DND-41 (cell line): ENCODE measurements around the gene ITGB2.
A peak's percentile ranks its signal among the peaks of the same experiment; 100 is the strongest.

Source experiments
- ATAC-seq: fragments of 200-7000 bp; cut with Tn5 transposase; 3 replicates; pipeline ENCODE4 v1.9.1; 2021; ENCODE audit warnings: low read depth; ENCODE audit not compliant: insufficient read depth
- DNase-seq: peaks from one replicate; pipeline ENCODE4 v3.0.0-alpha.2; 2020
- H2AFZ ChIP-seq: 2 replicates; pipeline ENCODE4 v1.6.0; 2012; ENCODE audit warnings: low read depth, low read length
- H3K27ac ChIP-seq: 2 replicates; pipeline ENCODE4 v1.5.1; 2012; ENCODE audit warnings: low read length, inconsistent platforms
- H3K27me3 ChIP-seq: fragments of 200-600 bp; sonication (generic); 2 replicates; pipeline ENCODE4 v1.6.0; 2012; ENCODE audit warnings: low read length, mild to moderate bottlenecking, inconsistent platforms; ENCODE audit not compliant: insufficient read depth, poor library complexity
- H3K36me3 ChIP-seq: 2 replicates; pipeline ENCODE4 v1.5.1; 2012; ENCODE audit warnings: low read length, inconsistent platforms; ENCODE audit not compliant: insufficient read depth
- H3K4me1 ChIP-seq: 2 replicates; pipeline ENCODE4 v1.5.1; 2012; ENCODE audit warnings: mild to moderate bottlenecking, low read length; ENCODE audit not compliant: insufficient read depth
- H3K4me2 ChIP-seq: 2 replicates; pipeline ENCODE4 v1.6.0; 2012; ENCODE audit warnings: mild to moderate bottlenecking, moderate library complexity, low read length, inconsistent platforms; ENCODE audit not compliant: insufficient read depth
- H3K4me3 ChIP-seq, 2 experiments: fragments of 200-600 bp in 1 of 2; shearing (Covaris generic) in 1 of 2; 2 replicates each; pipeline ENCODE4 v1.5.1; 2012 to 2016; ENCODE audit warnings: inconsistent platforms in 2 of 2, low read length in 2 of 2, mild to moderate bottlenecking in 2 of 2, low read depth in 1 of 2, moderate library complexity in 1 of 2
- H3K79me2 ChIP-seq: 2 replicates; pipeline ENCODE4 v1.6.0; 2012; ENCODE audit warnings: low read length, inconsistent platforms; ENCODE audit not compliant: insufficient read depth
- H3K9ac ChIP-seq: 2 replicates; pipeline ENCODE4 v1.6.0; 2012; ENCODE audit warnings: low read depth, mild to moderate bottlenecking, inconsistent platforms, low read length, moderate library complexity
- H3K9me3 ChIP-seq: 2 replicates; pipeline ENCODE4 v1.5.1; 2012; ENCODE audit warnings: low read length, moderate library complexity, mild to moderate bottlenecking, inconsistent platforms; ENCODE audit not compliant: insufficient read depth, severe bottlenecking
- H4K20me1 ChIP-seq: 2 replicates; pipeline ENCODE4 v1.6.0; 2012; ENCODE audit warnings: low read length; ENCODE audit not compliant: insufficient read depth
- EZH2 ChIP-seq: IDR thresholded peaks from 3 replicates; pipeline ENCODE4 v1.6.1; 2012; ENCODE audit warnings: borderline replicate concordance, low read depth, mild to moderate bottlenecking, moderate library complexity, low read length, inconsistent platforms; ENCODE audit not compliant: severe bottlenecking
- TF ChIP-seq, protein P1 (sequence below): IDR thresholded peaks from 2 replicates; pipeline ENCODE4 v1.5.1; 2012; ENCODE audit warnings: borderline replicate concordance, low read length, moderate library complexity, mild to moderate bottlenecking; ENCODE audit not compliant: poor library complexity, severe bottlenecking; ENCODE audit errors: extremely low read depth

ITGB2 gene

DNA sequence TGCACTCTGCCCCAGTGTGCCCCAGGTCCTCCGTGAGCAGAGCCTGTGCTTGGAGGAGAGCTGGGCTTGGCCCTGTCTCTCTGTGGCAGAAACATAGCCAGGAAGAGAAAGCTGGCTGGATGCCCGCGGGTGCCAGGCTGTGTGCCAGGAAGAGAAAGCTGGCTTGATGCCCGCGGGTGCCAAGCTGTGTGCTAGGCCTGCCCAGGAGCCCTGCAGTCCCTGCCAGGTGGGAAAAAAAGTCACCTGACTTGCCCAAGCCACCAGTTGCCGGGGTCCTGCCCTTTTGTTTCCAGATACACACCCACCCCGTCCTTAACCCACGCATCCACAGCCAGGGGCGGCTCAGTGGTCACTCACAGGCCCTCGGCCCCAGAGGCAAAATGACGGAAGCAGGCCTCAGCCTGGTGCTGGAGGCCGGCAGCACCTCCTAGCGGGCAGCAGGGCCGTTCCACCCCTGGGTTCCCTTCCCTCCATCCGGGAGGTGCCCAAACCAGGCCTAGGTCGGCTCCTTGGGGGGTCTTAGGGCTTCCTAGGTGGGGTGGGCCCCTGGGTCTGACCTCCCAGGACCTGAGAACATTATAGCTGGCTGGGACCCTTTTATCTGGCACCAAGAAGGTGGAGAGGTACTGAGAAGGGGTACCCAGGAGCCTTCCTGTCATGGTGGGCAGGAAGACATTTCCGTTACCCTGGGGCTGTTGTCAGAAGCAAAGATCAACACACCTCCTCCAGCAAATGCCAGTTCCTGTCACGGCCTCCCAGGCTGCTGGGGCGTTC, 9.1 kb downstream of the ITGB2 start:
- H2AFZ ChIP-seq, result peak overlapping the region; percentile 57
- peaks cover 20% of the 10 kb centered on the region for H4K20me1 ChIP-seq
- H3K9me3 ChIP-seq, result no peaks in the 10 kb centered on the region
- DNase-seq, result peak; percentile 74
- peaks cover 44% of the 10 kb centered on the region for H3K79me2 ChIP-seq
- peak overlapping the region; percentile 61 for H3K4me2 ChIP-seq
- no peaks in the 10 kb centered on the region for H3K27me3 ChIP-seq
- H3K4me3 ChIP-seq, result peak overlapping the region in 1 of 2 experiments; percentile 43; a peak in 1 of 4 replicates
- TF ChIP-seq EZH2, result no peak
- TF ChIP-seq, protein P1, sequence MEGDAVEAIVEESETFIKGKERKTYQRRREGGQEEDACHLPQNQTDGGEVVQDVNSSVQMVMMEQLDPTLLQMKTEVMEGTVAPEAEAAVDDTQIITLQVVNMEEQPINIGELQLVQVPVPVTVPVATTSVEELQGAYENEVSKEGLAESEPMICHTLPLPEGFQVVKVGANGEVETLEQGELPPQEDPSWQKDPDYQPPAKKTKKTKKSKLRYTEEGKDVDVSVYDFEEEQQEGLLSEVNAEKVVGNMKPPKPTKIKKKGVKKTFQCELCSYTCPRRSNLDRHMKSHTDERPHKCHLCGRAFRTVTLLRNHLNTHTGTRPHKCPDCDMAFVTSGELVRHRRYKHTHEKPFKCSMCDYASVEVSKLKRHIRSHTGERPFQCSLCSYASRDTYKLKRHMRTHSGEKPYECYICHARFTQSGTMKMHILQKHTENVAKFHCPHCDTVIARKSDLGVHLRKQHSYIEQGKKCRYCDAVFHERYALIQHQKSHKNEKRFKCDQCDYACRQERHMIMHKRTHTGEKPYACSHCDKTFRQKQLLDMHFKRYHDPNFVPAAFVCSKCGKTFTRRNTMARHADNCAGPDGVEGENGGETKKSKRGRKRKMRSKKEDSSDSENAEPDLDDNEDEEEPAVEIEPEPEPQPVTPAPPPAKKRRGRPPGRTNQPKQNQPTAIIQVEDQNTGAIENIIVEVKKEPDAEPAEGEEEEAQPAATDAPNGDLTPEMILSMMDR, result peak; percentile 33
- peak overlapping the region; percentile 97 for H3K27ac ChIP-seq
- H3K4me1 ChIP-seq, result peaks cover 55% of the 10 kb centered on the region
- H3K9ac ChIP-seq, result peak overlapping the region; percentile 63
- ATAC-seq, result peak; percentile 80
- peaks cover 38% of the 10 kb centered on the region for H3K36me3 ChIP-seq

DNA sequence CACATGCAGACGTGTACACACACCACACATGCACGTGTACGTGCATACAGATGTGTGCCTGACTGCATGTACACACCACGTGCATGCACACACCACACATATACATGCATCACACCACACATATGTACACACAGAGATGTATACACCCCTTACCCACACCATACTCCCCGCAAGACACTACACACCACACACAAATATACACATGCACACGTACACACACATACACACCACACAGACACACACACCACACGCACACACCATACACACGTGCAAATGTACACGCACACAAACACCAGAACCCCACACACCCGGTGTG, 9.7 kb downstream of the ITGB2 start:
- Histone ChIP-seq H3K4me1 (peaks cover 55% of the 10 kb centered on the region), H3K4me2 (peak overlapping the region; percentile 61), H2AFZ (no peak overlapping the region), H4K20me1 (peaks cover 20% of the 10 kb centered on the region), H3K27ac (peak overlapping the region; percentile 97), H3K4me3 (peak overlapping the region in 1 of 2 experiments; percentile 43; a peak in 1 of 4 replicates), H3K9ac (peak overlapping the region; percentile 63), H3K36me3 (peaks cover 43% of the 10 kb centered on the region), H3K79me2 (peaks cover 42% of the 10 kb centered on the region), H3K27me3 (no peaks in the 10 kb centered on the region), H3K9me3 (no peaks in the 10 kb centered on the region)
- TF ChIP-seq EZH2, result no peak
- TF ChIP-seq, protein P1, result no peak
- DNase-seq, result no peak
- ATAC-seq, result no peak

DNA sequence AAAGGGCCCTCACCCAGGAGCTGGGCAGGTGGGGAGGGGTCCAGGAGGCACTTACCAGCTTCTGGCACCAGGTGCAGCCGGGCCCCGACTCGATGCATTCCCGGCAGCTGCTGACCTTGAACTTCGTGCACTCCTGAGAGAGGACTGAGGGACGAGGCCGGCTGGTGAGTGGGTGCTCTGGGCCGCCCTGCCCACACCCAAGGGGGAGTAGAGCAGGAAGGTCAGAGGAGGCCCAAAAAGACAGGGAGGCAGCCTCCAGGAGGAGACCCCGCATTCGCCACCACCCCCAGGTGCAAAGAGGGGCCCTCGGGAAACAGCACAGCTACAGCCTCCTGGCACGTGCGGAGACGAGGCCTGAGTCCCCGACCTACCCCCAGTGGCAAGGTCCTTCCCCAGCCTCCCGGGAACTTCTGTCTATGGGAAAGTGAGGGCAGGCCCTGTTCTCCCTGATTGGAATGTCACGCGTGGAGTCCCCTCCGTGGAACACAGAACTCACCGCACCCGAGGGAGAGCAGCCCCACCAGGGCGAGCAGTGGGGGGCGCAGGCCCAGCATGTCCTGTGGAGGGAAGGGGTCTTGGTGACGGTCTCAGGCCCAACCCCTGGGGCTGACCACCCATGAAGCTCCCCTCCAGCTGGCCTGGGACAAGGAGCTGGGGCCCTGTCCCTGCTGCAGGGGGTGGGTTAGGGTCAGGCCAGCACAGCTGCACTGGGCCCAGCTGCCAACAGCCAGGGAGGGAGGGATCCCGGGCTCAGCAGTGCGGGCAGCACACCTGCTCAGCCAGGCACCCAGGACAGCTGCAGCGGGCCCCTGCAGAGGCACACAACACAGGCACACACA, 10.3 kb downstream of the ITGB2 start:
- H3K4me2 ChIP-seq, result peak overlapping the region; percentile 61; the same call in 1 of the 2 replicates
- H3K36me3 ChIP-seq, result peaks cover 48% of the 10 kb centered on the region
- H3K4me3 ChIP-seq, result peak overlapping the region in 1 of 2 experiments; percentile 43; a peak in 1 of 4 replicates
- H3K4me1 ChIP-seq, result peaks cover 52% of the 10 kb centered on the region
- H3K9ac ChIP-seq, result peak overlapping the region; percentile 63
- ATAC-seq (peak; percentile 20; the same call in 1 of the 3 replicates), DNase-seq (peak; percentile 62)
- no peaks in the 10 kb centered on the region for H3K9me3 ChIP-seq
- H3K27ac ChIP-seq, result peak overlapping the region; percentile 97
- H4K20me1 ChIP-seq, result peaks cover 20% of the 10 kb centered on the region
- no peaks in the 10 kb centered on the region for H3K27me3 ChIP-seq
- H3K79me2 ChIP-seq, result peaks cover 39% of the 10 kb centered on the region
- no peak overlapping the region for H2AFZ ChIP-seq
- TF ChIP-seq EZH2, result no peak
- TF ChIP-seq, protein P1, result no peak
